22Rv1 (cell line): Measurements from ENCODE around the gene CAMKK1.
A peak's percentile ranks its signal among the peaks of the same experiment; 100 is the strongest.

ENCODE experiments used
- H3K27ac ChIP-seq: fragments of 450-650 bp; 2 replicates; pipeline ENCODE4 v1.5.1; 2017
- CTCF ChIP-seq: fragments of 450-650 bp; IDR thresholded peaks from 2 replicates; pipeline ENCODE4 v1.5.1; 2017; ENCODE audit warnings: mild to moderate bottlenecking
- ZFX ChIP-seq: fragments of 450-650 bp; IDR thresholded peaks from 2 replicates; pipeline ENCODE4 v1.6.1; 2017; ENCODE audit warnings: antibody characterized with exemption, borderline replicate concordance

The CAMKK1 gene

GRCh38 chr17:3903051-3903825, 10.4 kb upstream of the CAMKK1 start:
- no peak for TF ChIP-seq ZFX
- no peak for TF ChIP-seq CTCF
- H3K27ac ChIP-seq = no peak overlapping the region

GRCh38 chr17:3900646-3901045, 7.8 kb upstream of the CAMKK1 start:
- no peak overlapping the region for H3K27ac ChIP-seq

GRCh38 chr17:3897731-3898130, 4.9 kb upstream of the CAMKK1 start:
- no peak overlapping the region for H3K27ac ChIP-seq
- TF ChIP-seq CTCF (no peak), ZFX (no peak)

More at GRCh38 chr17:3900646-3901045, 7.8 kb upstream of the CAMKK1 start:
- no peak for TF ChIP-seq CTCF
- TF ChIP-seq ZFX = no peak

GRCh38 chr17:3896968-3897235, 4.0 kb upstream of the CAMKK1 start:
- no peak overlapping the region for H3K27ac ChIP-seq
- no peak for TF ChIP-seq CTCF
- TF ChIP-seq ZFX = no peak

- H3K27ac ChIP-seq = no peak overlapping the region
- TF ChIP-seq ZFX = no peak
- no peak for TF ChIP-seq CTCF
These were observed 3.5 kb upstream of the CAMKK1 start for GRCh38 chr17:3896108-3896967.

- H3K27ac ChIP-seq = peak overlapping the region; percentile 65
- TF ChIP-seq CTCF (no peak), ZFX (no peak)
These were observed 2.5 kb upstream of the CAMKK1 start for GRCh38 chr17:3895354-3895753.

GRCh38 chr17:3894911-3895343, 2.1 kb upstream of the CAMKK1 start:
- TF ChIP-seq CTCF (no peak), ZFX (no peak)
- peak overlapping the region; percentile 65 for H3K27ac ChIP-seq
